ENCODE measurements around the gene AP5B1.
A peak's percentile ranks its signal among the peaks of the same experiment; 100 is the strongest.
"Not testable (repeated sequence)": the region's sequence is repeated elsewhere in the genome, so short reads cannot be mapped to it uniquely, and the experiment has no call there.

AP5B1 gene

DNA sequence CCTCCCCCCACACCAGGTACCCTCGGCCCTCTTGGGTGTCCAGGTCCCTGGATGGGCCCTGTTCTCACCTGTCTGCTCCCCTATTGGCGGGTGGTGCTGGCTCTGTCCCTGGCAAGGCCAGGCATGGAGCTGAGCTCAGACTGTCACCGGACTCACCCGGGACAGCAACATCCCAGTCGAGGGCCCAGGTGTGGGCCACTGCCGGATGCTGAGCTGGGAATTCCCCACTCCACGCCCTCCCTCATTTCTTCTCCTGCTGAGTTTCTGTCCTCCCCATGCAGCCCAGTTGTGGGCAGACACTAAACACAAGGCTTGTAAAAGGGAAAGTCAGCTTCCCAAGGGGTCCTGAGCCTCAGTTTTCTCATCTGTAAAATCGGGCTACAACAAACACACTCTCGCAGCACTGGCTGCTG lies 2.0 kb upstream of the AP5B1 start:
- no peak for DNase-seq

DNA sequence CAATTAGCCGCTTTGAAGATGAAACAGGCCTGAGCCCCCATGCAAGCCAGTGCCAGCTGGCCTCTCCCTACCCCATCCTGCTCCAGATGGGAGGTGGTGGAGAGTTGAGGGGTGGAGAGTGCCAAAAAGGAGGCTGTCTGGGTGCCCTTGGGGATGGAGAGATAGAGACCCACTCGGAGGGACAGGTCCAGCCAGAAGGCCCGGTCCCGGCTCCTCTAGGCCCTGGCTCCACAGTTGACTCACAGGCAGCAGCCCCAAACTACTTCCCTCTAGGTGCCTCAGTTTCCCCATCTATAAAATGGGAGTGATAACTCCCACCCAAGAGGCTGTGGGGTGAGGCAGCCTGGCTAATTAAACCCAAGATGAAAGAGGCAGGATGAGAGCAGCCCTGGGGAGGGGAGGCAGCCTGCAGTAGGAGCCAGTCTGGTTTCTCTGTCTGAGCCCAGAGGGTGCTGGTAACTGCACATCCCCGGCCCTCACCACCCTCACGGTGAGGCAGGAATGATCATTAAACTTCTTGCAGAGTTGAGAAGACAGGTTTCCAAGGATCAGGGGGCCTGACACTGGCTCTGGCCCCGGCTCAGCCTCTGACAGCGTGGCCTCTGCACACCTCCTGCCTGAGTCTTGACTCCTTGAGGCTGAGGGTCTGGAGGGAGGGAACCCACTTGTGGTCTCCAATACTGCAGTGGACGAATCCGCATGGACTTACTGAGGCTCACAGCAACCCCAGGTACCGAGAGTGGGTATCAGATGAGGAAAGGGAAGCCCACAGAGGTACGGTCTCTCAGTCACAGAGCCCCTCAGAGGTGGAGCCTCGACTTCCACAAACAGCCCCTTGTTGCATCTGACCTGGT lies 1.4 kb upstream of the AP5B1 start:
- DNase-seq: no peak

DNA sequence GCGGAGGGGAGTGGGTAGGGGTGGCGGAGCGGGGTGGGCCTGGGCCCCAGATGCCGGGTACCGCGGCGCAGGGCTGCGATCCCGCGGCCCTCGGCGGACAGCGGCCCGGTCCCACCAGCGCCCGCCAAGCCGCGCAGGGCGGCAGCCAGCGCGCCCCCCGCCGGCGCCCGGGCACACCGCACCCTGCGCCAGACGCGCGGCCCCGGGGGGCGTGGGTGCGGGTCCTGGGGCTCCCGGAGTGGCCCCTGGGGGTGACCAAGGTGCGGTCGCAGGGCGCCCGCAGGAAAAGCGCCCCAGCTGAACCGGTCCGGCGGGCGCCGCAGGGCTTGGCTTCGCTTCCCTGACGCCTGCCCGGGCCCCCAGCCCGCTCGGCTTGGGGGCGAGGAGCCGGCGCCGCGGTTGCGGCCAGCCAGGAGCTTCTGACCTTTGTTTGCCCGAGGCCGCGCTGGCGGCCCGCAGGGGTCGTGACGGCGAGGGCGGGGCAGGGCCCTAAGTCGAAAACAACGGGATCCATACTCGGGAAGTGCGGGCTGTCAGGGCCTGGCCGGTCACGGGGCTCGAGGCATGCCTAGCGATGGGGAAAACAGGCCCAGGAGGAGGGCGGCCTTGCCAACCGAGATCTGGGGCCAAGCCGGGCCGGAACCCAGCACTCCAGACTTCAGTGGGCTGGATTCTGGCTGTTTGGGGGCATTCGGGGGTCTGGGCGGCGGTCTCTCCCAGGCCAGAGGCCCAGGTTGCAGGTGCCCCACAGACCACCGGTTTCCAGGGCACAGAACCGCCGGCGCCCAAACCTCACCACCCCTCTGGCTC lies 581 bp upstream of the AP5B1 start:
- DNase-seq: no peak

DNA sequence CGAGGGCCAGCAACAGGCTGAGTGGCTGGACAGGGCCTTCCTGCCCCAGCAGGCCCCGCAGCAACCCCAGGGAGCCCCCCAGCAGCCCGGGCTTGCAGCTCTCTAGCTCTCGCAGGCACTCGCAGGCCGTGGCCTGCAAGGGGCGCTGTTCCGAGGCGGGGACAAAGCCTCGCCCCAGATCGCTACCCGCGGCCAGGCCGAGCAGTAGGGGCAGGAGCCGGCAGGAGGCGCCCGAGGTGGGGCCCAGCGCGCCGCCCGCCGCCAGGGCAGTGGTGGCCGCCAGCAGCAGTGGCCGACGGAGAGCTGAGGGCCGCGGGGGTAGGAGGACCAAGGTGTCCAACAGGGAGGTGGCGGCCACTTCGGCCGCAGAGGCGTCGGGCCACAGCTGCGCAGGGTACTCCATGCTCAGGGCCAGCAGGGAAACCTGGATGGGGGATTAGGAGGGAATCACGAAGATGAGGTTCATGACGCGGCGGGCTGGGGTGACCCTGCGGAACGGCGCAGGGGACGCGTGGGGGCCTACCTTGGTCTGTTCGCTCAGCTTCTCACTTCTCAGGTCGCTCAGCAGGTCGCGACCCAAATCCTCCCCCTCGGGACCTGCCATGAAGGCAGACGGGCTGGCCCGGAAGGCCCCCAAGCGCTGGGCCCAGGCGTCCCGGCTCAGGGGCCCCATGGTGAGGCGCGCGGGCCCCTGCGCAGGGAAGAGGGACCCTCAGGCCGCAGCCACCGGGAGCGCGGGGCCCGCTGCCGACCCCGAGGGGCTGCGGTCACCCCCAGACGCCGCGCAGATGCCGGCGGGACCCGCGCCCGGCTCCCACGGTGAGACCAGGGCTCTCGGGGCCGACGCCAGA lies 632 bp downstream of the AP5B1 start:
- DNase-seq: peak; percentile 72

DNA sequence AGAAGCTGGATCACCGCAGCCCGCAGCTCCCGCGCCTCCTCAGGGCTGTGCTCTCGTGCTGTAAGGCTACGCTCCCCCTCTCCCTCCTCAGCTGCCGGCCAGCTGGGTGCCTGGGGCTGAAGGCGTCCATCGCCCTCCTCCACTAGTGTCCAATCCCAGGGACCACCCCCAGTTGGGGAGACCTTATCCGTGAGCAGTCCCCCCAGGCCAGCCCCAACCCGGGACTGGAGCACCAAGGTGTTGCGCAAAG lies 1.2 kb downstream of the AP5B1 start:
- DNase-seq: no peak

DNA sequence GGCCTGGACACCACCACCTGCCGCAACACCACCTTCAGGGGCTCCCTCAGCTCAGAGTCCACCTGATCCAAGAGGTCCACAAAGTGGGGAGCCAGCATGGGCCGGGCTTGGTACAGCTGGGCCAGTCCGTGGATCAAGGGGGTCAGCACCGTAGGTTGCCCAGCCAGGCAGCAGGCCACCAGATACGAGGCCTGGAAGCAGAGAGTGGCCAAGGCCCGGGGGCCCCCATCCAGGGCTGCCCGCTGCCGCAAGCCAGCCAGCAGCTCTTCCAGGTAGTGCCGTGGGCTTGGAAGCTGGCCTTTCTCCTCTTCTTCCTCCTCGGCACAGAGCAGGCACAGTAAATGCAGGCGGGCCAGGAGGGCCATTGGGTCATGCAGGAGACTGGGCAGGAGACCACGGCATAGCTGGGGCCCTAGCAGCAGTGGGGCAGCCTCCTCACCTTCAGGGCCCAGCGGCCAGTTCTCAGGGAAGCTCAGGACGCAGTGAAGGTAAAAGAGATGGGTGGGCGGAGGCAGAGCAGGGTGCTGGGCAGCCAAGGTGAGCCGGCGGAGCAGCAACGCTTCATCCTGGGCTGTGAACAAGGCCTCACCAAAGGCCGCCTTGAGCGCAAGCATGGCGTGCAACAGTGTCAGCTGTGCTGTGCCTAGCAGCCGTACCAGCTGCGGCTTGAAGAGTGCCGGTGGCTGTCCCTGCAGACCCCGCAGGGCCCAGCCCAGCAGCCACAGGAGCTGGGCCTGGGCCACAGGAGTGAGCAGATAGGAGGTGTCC lies 1.7 kb downstream of the AP5B1 start:
- DNase-seq: no peak

DNA sequence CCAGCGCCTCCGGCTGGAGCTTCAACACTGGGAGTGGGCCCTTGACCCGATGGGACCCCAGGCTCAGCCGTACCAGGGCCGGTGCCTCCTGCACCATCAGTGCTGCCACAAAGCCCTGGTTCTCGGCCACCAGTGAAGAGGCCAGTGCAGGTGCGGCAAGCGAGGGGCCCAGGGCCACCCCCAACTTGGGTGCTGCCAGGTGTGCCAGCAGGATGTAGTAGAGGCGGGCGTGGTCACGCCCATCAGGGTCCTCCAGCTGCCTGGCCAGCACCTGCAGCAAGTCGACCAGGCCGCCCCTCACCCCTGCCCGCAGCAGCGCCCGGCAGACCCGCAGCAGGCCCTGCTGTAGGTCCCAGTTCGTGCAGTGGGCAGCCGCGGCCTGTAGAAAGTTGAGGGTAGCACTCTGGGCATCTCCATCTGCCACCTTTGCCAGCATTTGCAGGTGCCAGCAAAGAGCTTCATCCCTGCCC lies 2.3 kb downstream of the AP5B1 start:
- DNase-seq: no peak

DNA sequence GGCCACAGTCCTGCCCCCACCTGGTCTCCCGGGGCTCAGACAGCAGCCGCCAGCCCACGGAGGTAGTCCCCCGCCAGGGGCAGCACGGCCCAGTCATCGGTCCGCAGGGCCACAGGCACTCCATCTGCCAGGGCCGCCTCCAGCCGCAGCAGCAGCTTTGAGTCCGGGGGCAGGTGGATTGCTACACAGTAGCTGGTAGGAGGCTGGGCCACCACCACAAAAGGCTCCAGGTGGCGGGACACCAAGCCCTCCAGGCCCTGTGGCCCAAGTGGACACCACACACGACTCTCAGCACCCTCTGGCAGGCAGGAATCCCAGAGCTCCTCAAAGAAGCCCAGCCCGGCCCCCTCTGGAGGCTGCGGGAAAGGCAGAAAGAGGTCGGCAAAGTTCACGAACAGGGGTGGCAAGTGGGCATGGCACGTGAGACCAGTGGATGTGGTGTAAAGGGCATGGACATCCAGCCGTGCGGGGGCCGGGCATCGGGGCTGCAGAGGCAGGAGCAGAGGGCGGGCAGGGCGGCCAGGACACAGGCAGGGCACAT lies 2.9 kb downstream of the AP5B1 start:
- no peak for DNase-seq

DNA sequence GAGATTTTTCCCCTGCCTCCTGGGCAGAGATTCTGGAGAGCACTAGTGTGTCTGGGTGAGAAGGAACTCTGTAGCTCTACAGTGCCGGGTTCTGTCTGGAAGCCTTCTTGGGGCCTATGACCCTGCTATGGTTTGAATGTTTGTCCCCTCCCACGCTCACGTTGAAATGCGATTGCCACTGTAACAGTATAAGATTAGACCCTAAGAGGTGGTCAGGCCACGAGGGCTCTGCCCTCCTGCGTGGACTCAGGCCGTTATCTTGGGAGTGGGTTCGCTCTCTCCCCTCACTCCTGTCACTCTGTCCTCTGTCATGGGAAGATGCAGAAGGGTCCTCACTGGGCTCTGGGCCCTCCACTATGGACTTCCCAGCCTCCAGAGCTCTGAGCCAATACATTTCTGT lies 3.5 kb downstream of the AP5B1 start:
- no peak for DNase-seq

DNA sequence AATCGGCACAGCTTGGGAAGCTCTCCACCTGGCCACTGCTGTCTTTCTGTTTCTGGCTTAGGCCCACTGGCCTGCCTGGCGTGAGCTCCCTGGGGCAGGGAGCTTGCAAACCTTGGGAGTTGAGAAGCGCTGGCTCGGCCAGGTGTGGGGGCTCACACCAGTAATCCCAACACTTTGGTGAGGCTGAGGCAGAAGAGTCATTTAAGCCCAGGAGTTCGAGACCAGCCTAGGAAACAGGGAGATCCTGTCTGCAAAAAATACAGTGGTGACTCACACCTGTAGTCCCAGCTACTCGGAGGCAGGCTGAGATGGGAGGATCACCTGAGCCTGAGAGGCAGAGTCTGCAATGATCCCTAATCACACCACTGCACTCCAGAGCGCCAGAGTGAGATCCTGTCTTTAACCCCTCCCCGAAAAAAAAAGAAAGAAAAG lies 4.0 kb downstream of the AP5B1 start:
- DNase-seq: no peak

DNA sequence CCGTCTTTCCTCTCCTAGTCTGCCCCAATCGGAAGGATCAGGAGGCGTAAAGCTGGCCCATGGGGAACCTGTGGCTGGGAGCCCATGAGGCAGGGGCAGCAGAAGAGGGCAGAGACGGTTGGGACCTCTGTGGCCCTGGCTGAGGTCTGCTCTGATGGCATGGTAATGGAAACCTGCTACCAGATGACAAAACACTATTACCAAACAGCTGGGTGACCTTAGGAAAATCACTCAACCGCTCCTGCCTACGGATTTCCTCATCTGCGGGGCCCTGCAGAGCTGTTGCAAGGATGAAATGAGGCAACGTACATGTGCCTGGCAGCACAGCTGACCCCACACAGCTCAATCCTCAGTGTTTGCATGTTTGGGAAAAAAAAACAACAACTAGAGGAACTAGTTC lies 4.6 kb downstream of the AP5B1 start:
- no peak for DNase-seq

DNA sequence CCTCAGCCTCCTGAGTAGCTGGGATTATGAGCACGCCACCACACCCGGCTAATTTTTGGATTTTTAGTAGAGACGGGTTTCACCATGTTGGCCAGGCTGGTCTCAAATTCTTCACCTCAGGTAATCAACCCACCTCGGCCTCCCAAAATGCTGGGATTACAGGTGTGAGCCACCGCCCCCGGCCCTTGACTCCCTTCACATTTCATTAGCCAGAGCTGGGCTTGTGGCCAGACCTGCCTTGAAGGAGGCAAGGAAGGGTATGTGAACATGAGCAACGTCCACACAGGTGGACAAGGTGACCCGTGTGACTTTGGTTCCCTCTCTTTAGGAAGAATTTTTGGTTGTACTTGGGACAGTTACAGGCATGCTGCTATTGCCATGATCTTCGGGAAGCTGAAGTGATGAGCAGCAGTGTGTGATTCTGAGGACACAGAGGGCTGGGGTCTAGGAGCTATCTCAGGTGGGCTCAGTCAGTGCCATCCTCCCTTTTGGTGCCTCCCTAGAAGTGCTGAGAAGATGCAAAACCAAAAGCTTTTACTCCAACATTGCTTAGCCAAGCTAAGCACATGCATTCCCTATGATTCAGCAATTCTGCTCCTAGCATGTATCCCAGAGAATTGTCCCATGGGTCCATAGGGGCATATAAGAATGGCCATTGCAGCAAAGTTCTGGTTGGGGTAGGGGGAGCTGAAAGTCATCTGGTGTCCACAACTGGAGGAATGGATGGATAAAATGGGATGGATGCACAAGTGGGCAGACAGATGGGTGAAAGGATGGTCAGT lies 6.1 kb downstream of the AP5B1 start:
- DNase-seq: no peak

DNA sequence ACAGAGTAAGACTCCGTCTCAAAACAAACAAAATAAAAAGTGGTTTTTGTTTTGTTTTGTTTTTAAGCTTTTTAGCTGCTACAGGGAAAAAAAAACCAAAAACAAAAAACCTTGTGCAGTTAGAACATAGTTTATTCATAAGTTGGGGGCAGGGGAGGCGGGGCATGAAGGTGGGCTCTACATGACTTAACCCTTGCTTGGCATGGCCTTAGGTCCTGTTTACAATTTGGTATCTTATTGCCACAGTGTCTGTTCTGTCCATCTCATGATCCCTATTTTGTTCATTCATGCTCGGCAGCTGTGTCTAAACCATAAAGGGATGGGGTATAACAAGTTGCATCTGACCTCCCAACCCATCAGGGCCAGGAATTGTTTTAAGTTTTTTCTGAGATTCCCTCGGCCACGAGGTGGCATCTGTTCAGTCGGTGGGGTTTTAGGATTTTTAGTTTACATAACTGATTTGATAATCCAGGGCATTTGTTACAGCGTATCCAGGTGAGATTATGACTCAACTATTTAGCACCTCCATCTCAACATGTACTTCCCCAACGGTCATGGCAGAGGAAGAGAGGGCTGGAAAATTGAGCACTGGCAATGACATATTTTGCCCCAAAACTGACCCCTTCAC lies 6.9 kb downstream of the AP5B1 start:
- DNase-seq: no peak

DNA sequence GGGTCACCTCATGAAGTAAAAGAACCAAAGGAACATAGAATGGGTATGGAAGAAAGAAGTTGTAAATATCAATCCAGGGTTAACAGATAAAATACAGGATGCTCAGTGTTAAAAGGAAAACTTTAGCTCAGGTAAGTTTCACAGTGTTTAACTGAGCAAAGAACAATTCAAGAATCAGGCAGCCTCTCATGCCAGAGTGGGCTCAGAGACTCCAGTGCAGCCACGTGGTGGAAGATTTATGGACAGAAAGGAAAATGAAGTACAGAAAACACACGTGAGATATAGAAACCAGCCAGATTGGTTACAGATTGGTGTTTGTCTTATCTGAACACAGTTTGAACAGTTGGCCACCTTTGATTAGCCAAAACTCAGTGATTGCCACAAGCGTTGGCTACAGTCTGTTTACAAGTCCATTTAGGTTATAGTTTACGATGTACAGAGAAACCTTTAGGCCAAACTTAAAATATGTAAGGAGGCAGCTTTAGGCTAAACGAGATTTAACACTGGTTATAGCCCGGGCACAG lies 9.1 kb downstream of the AP5B1 start:
- DNase-seq: no peak

DNA sequence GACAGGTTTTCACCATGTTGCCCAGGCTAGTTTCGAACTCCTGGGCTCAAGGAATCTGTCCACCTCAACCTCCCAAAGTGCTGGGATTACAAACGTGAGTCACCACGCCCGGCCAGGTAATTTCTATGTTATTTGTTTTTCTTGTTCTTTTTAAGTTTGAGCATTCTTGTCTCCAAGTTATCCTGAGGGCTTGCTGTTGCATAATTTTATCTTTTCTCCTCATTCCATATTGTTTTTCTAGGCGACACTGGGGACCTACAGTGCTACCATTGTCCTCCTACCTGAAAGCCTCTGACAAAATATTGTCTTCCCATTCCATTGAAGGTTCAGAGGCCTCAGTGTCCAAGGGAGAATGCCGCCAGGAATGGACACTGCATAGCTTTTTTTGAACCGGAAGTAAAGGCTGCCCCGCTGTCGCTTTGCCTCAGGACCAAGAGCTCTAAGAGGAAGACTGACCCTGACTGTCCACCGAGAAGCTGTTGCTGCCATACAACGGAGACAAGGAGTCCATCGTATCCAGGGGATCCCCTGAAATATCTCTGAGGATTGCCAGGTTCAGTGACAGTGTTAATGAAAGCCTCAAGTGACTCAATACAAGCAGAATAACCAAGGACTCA lies 9.7 kb downstream of the AP5B1 start:
- DNase-seq: no peak

DNA sequence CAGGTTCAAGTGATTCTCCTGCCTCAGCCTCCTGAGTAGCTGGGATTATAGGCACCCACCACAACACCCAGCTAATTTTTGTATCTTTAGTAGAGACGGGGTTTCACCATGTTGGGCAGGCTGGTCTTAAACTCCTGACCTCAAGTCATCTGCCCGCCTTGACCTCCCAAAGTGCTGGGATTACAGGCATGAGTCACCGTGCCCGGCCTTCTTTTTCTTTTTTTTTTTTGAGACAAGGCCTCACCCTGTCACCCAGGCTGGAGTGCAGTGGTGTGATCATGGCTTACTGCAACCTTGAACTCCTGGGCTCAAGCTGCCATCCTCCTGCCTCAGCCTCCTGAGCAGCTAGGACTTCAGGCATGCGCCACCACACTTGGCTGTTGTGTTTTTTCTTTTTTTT lies 13.0 kb downstream of the AP5B1 start:
- not testable (repeated sequence) for DNase-seq

DNA sequence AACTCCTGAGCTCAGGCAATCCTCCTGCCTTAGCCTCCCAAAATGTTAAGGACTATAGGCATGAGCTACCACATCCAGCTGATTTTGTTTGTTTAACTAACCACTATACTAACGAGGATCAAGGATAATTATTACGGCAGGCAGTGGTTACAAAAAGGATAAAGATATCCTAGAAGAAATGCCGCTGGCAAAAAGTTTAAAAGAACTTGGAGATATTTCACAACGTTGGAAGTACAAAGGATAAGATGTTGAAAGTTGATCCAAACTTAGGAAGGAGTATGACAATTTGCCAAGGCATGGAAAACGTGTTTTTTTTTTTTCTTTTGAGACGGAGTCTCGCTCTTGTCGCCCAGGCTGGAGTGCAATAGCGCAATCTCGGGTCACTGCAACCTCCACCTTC lies 13.4 kb downstream of the AP5B1 start:
- no peak for DNase-seq

DNA sequence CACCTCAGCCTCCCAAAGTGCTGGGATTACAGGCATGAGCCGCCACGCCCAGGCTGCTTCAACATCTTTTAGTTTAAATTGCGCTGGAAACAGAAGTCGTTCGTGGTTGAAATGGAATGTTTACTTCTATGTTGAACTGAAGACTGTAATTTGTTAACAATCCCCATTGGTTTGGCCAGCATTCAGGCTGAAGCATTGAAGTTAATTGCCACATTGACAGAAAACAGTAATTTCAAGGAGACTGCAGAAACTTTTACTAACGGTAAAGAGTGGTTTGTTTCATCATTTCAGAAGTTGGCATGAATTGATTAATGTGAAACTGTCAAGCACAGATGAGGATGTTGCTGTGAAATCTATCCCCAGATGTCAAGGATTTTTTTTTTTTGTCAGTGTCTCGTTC lies 14.2 kb downstream of the AP5B1 start:
- DNase-seq: no peak

DNA sequence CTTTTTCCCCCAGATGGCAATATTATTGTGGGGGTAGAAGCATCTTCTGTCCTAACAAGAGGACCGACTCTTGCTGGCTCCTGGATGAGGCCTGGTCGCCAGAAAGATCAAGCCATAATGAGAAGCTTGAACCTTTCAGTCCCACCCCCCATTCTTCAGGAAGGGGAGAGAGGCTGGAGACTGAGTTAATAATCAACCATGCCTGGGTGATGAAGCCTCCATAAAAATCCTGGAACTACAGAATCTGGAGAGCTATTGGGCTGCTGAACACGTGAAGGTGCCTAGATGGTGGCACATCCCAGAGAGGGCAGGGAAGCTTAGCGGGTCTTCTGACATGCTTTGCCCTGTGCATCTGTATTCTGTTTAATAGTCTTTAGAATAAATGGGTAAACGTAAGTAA lies 16.3 kb downstream of the AP5B1 start:
- no peak for DNase-seq

DNA sequence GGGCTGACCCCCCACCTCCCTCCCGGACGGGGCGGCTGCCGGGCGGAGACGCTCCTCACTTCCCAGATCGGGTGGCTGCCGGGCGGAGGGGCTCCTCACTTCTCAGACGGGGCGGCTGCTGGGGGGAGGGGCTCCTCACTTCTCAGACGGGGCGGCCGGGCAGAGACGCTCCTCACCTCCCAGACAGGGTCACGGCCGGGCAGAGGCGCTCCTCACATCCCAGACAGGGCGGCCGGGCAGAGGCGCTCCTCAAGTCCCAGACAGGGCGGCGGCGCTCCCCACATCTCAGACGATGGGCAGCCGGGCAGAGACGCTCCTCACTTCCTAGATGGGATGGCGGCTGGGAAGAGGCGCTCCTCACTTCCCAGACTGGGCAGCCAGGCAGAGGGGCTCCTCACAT lies 18.0 kb downstream of the AP5B1 start:
- DNase-seq: not testable (repeated sequence)

All from activated CD8-positive, alpha-beta memory T cell treated with anti-CD3 and anti-CD28 coated beads, Interleukin-2, amount 50 U/mL, for 4 hours (primary cell).